Breast epithelium (tissue), 4 donors: ENCODE results near the gene BTD. TPM values are rescaled to one million over a fixed set of nuclear protein-coding genes. Genes with fewer than 3 reads are reported as not detected.

ENCODE experiments used
- DNase-seq, 2 donors: peaks; one replicate each; pipeline ENCODE4 v3.0.0-alpha.2; 2019; ENCODE audit warnings: low spot score in 2 of 2
- H3K27ac ChIP-seq, 2 donors: fragments of 200-600 bp; sonication (generic) in 1 of 2; one replicate each; pipeline ENCODE4 v1.5.1; 2016 to 2019; ENCODE audit warnings: mild to moderate bottlenecking in 1 of 2
- H3K27me3 ChIP-seq, 2 donors: fragments of 200-600 bp; sonication (generic) in 1 of 2; one replicate each; pipeline versions ENCODE4 v1.5.1 to v1.6.0; 2017 to 2019; ENCODE audit warnings: control low read depth in 1 of 2, mild to moderate bottlenecking in 1 of 2
- H3K36me3 ChIP-seq: fragments of 200-600 bp; one replicate; pipeline ENCODE4 v1.5.1; 2019
- H3K4me1 ChIP-seq, 2 donors: fragments of 200-600 bp; sonication (generic); one replicate each; pipeline ENCODE4 v1.5.1; 2016 to 2019; ENCODE audit warnings: control low read depth in 1 of 2
- H3K4me3 ChIP-seq, 3 donors: fragments of 200-600 bp; sonication (generic); 1 replicate in 2 of 3; 2 replicates in 1 of 3; pipeline ENCODE4 v1.5.1; 2016 to 2019; ENCODE audit warnings: mild to moderate bottlenecking in 3 of 3, moderate library complexity in 2 of 3
- H3K9me3 ChIP-seq, 2 donors: fragments of 200-600 bp; sonication (generic) in 1 of 2; one replicate each; pipeline ENCODE4 v1.5.1; 2016 to 2019; ENCODE audit warnings: control low read depth in 1 of 2
- POLR2A ChIP-seq: fragments of 450-650 bp; IDR thresholded peaks from one replicate; pipeline ENCODE4 v1.6.1; 2016; ENCODE audit warnings: antibody characterized with exemption, mild to moderate bottlenecking, moderate library complexity
- POLR2AphosphoS5 ChIP-seq, 3 donors: sonication (generic); formaldehyde crosslinking; IDR thresholded peaks; one replicate each; pipeline ENCODE4 v1.6.1; 2017; ENCODE audit warnings: antibody characterized with exemption in 3 of 3
- intact Hi-C: fragments of 100-400 bp; cut with DNase I; formaldehyde crosslinking; loops from one replicate; pipeline ENCODE4 v1.15.1; 2023; ENCODE audit warnings: low total_unique reads
- total RNA-seq, 3 donors: library from RNA; depleted of rRNA; stranded (reverse); fragments of >200 nt; gene quantifications; one replicate each; pipeline ENCODE4 v1.1.0, GENCODE V29; 2016
- TF ChIP-seq, protein P1 (sequence below), 3 donors: fragments of 450-650 bp; IDR thresholded peaks; one replicate each; pipeline ENCODE4 v1.5.1; 2016 to 2017; ENCODE audit warnings: antibody characterized with exemption in 3 of 3, mild to moderate bottlenecking in 3 of 3, moderate library complexity in 3 of 3

Gene BTD
- total RNA-seq, 3 donors from 2014 or later, result 30.2 to 89.8 (median 35.1) TPM

GRCh38 chr3:15679306-15679705 lies 77.8 kb downstream of the BTD start:
- H3K27me3 ChIP-seq, result no peaks in the 10 kb centered on the region
- H3K27ac ChIP-seq, result no peak overlapping the region
- H3K36me3 ChIP-seq, result peaks cover 19% of the 10 kb centered on the region
- no peak for TF ChIP-seq POLR2AphosphoS5 (IDR thresholded peaks at IDR 0.05)
- TF ChIP-seq, protein P1, sequence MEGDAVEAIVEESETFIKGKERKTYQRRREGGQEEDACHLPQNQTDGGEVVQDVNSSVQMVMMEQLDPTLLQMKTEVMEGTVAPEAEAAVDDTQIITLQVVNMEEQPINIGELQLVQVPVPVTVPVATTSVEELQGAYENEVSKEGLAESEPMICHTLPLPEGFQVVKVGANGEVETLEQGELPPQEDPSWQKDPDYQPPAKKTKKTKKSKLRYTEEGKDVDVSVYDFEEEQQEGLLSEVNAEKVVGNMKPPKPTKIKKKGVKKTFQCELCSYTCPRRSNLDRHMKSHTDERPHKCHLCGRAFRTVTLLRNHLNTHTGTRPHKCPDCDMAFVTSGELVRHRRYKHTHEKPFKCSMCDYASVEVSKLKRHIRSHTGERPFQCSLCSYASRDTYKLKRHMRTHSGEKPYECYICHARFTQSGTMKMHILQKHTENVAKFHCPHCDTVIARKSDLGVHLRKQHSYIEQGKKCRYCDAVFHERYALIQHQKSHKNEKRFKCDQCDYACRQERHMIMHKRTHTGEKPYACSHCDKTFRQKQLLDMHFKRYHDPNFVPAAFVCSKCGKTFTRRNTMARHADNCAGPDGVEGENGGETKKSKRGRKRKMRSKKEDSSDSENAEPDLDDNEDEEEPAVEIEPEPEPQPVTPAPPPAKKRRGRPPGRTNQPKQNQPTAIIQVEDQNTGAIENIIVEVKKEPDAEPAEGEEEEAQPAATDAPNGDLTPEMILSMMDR (IDR thresholded peaks at IDR 0.05), result no peak
- TF ChIP-seq POLR2A, result no peak
- no peaks in the 10 kb centered on the region for H3K4me1 ChIP-seq
- H3K9me3 ChIP-seq, result no peaks in the 10 kb centered on the region
- H3K4me3 ChIP-seq, result no peak overlapping the region
- DNase-seq, result no peak
- intact Hi-C loops, result no loop called here

DNA sequence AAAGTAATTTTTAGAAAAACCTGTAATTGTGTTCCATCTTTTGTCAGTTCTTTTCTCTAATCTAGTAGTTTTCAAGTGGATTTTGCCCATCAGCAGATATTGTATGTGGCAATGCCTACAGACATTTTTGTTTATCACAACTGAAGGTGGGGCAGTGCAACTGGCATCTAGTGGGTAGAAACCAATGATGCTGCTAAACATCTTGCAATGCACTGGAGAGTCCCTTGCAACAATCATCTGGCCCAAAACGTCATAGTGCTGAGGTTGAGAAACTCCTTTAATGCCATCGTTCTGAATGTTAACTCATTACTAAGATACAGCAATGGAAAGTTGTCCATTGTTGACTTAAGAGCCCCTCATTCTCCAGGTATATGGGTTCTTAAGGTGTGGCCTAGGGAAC lies 80.1 kb downstream of the BTD start:
- H3K9me3 ChIP-seq, result no peaks in the 10 kb centered on the region
- no peak overlapping the region for H3K4me3 ChIP-seq
- H3K36me3 ChIP-seq, result peaks cover 10% of the 10 kb centered on the region
- intact Hi-C loops, result no loop called here
- no peaks in the 10 kb centered on the region for H3K4me1 ChIP-seq
- TF ChIP-seq, protein P1 (IDR thresholded peaks at IDR 0.05), result no peak
- TF ChIP-seq POLR2AphosphoS5 (IDR thresholded peaks at IDR 0.05) (no peak), POLR2A (no peak)
- H3K27ac ChIP-seq, result no peak overlapping the region
- DNase-seq, result no peak
- H3K27me3 ChIP-seq, result no peaks in the 10 kb centered on the region

- no peak overlapping the region for H3K27ac ChIP-seq
- no peaks in the 10 kb centered on the region for H3K27me3 ChIP-seq
- DNase-seq, result no peak
- peaks cover 9% of the 10 kb centered on the region for H3K36me3 ChIP-seq
- H3K4me1 ChIP-seq, result no peaks in the 10 kb centered on the region
- TF ChIP-seq POLR2A, result no peak
- no peak for TF ChIP-seq POLR2AphosphoS5 (IDR thresholded peaks at IDR 0.05)
- TF ChIP-seq, protein P1 (IDR thresholded peaks at IDR 0.05), result no peak
- no peaks in the 10 kb centered on the region for H3K9me3 ChIP-seq
- no peak overlapping the region for H3K4me3 ChIP-seq
- intact Hi-C loops, result no loop called here
These were observed 81.1 kb downstream of the BTD start for GRCh38 chr3:15682561-15683185.

- intact Hi-C loops, result no loop called here
- TF ChIP-seq POLR2A, result no peak
- Histone ChIP-seq H3K4me3 (no peak overlapping the region), H3K4me1 (no peaks in the 10 kb centered on the region), H3K9me3 (no peaks in the 10 kb centered on the region), H3K27ac (no peak overlapping the region), H3K27me3 (no peaks in the 10 kb centered on the region), H3K36me3 (peaks cover 6% of the 10 kb centered on the region)
- no peak for DNase-seq
These were observed 81.7 kb downstream of the BTD start for GRCh38 chr3:15683253-15683652.

- Histone ChIP-seq H3K36me3 (no peaks in the 10 kb centered on the region), H3K27me3 (no peaks in the 10 kb centered on the region), H3K27ac (no peak overlapping the region), H3K4me1 (no peaks in the 10 kb centered on the region), H3K4me3 (no peak overlapping the region), H3K9me3 (no peaks in the 10 kb centered on the region)
- intact Hi-C loops, result no loop called here
- TF ChIP-seq POLR2AphosphoS5 (IDR thresholded peaks at IDR 0.05) (peak in 1 of 3 donors; percentile 18), POLR2A (no peak)
- DNase-seq, result no peak
These were observed 84.4 kb downstream of the BTD start for GRCh38 chr3:15685927-15686326.

- Histone ChIP-seq H3K9me3 (no peaks in the 10 kb centered on the region), H3K36me3 (no peaks in the 10 kb centered on the region), H3K4me1 (no peaks in the 10 kb centered on the region), H3K4me3 (no peak overlapping the region), H3K27me3 (no peaks in the 10 kb centered on the region), H3K27ac (no peak overlapping the region)
- intact Hi-C loops, result no loop called here
- DNase-seq, result no peak
- TF ChIP-seq POLR2AphosphoS5 (IDR thresholded peaks at IDR 0.05), result no peak
- TF ChIP-seq, protein P1 (IDR thresholded peaks at IDR 0.05), result no peak
- TF ChIP-seq POLR2A, result no peak
These were observed 88.7 kb downstream of the BTD start for GRCh38 chr3:15690230-15690629.
